ENCODE data around the gene AP1S2. TPM values are rescaled to one million over a fixed set of nuclear protein-coding genes. Genes with fewer than 3 reads are reported as not detected.

AP1S2 gene
- total RNA-seq, 1 experiment from 2014 or later, result 367 TPM

DNA sequence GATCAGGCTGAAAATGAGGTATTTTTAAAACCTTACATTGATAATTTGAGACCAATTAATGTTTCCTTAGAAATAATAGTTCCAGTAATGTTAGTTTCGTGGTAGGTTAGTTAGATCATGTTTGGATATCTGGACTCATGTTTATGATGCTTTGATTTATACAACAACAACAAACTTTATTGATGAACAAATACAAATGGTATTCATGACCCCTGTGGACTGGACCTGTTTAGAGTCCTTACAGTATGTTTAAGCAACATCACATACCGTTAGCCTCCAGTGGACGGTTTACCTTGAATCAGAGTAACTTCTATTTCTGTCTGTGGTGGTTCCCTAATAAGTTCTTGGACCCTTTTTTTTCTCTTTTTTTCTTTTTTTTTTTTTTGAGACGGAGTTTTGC, 46.4 kb downstream of the AP1S2 start:
- Histone ChIP-seq H3K79me2 (ENCODE audit: insufficient read depth, low read length) (no peaks in the 10 kb centered on the region), H2AFZ (ENCODE audit: low read length) (no peak overlapping the region), H2BK120ac (ENCODE audit: low read depth, low read length, poor library complexity, severe bottlenecking) (no peak overlapping the region), H4K91ac (ENCODE audit: insufficient read length, low read depth, low read length) (no peak overlapping the region), H2BK20ac (ENCODE audit: low read depth, low read length, poor library complexity, severe bottlenecking) (no peak overlapping the region), H3K9me3 (ENCODE audit: control insufficient read depth, low read depth, low read length) (no peaks in the 10 kb centered on the region), H4K20me1 (ENCODE audit: control insufficient read depth, insufficient read depth, insufficient read length) (no peaks in the 10 kb centered on the region), H4K8ac (replicated peaks; ENCODE audit: insufficient read length, low read depth, low read length) (no peak overlapping the region), H3K4ac (ENCODE audit: low read depth, low read length) (no peak overlapping the region), H3K79me1 (ENCODE audit: insufficient read depth, low read depth, low read length, poor library complexity, severe bottlenecking) (no peaks in the 10 kb centered on the region), H3K23ac (ENCODE audit: insufficient read length, low read depth, low read length) (no peak overlapping the region), H3K4me2 (ENCODE audit: insufficient read depth, insufficient read length, low read length) (no peak overlapping the region), H3K9ac (ENCODE audit: extremely low read depth, insufficient read length, low read length) (no peak overlapping the region), H2BK12ac (ENCODE audit: insufficient read length, low read depth, low read length) (no peak overlapping the region), H2BK5ac (ENCODE audit: insufficient read length, low read length) (no peak overlapping the region), H3K14ac (ENCODE audit: insufficient read depth, low read length) (no peak overlapping the region), H3K27ac (ENCODE audit: insufficient read length, low read depth, low read length) (no peak overlapping the region), H2BK15ac (ENCODE audit: low read depth, low read length) (no peak overlapping the region), H3K23me2 (ENCODE audit: insufficient read length, low read depth, low read length, poor library complexity, severe bottlenecking) (no peaks in the 10 kb centered on the region), H3K56ac (ENCODE audit: insufficient read length, low read depth, low read length) (no peak overlapping the region), H3K18ac (ENCODE audit: insufficient read length, low read depth, low read length) (no peak overlapping the region), H3K4me1 (ENCODE audit: insufficient read depth, low read length) (no peaks in the 10 kb centered on the region), H2AK5ac (ENCODE audit: insufficient read length, low read length) (no peak overlapping the region), H3T11ph (ENCODE audit: low read length) (no peak overlapping the region), H4K5ac (ENCODE audit: insufficient read length, low read depth, low read length) (no peak overlapping the region), H3K27me3 (ENCODE audit: insufficient read depth, low read length) (no peaks in the 10 kb centered on the region)
- H3K4me1 Mint-ChIP-seq, result no peaks in the 10 kb centered on the region
- DNase-seq, result no peak
- TF ChIP-seq, protein P1, sequence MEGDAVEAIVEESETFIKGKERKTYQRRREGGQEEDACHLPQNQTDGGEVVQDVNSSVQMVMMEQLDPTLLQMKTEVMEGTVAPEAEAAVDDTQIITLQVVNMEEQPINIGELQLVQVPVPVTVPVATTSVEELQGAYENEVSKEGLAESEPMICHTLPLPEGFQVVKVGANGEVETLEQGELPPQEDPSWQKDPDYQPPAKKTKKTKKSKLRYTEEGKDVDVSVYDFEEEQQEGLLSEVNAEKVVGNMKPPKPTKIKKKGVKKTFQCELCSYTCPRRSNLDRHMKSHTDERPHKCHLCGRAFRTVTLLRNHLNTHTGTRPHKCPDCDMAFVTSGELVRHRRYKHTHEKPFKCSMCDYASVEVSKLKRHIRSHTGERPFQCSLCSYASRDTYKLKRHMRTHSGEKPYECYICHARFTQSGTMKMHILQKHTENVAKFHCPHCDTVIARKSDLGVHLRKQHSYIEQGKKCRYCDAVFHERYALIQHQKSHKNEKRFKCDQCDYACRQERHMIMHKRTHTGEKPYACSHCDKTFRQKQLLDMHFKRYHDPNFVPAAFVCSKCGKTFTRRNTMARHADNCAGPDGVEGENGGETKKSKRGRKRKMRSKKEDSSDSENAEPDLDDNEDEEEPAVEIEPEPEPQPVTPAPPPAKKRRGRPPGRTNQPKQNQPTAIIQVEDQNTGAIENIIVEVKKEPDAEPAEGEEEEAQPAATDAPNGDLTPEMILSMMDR (conservative IDR thresholded peaks at IDR 0.05), result no peak
- no peak overlapping the region for H3K4me3 Mint-ChIP-seq
- no peaks in the 10 kb centered on the region for H3K9me3 Mint-ChIP-seq
- WGBS (ENCODE audit: extremely low coverage, insufficient read length, low lambda C conversion rate), result no CpG with 5 or more reads among the region's 4 CpGs
- no peaks in the 10 kb centered on the region for H3K27me3 Mint-ChIP-seq (ENCODE audit: low read depth)
- H3K36me3 Mint-ChIP-seq (ENCODE audit: insufficient read depth in 1 of 3, low read depth in 3 of 3), result peaks cover 48 to 86% (median 80%) of the 10 kb centered on the region in 3 experiments; a peak in 6 of 7 replicates
- H3K27ac Mint-ChIP-seq, result no peak overlapping the region
